Keratinocyte (primary cell): ENCODE measurements around the gene ZSCAN26. TPM values are rescaled to one million over a fixed set of nuclear protein-coding genes. Genes with fewer than 3 reads are reported as not detected.

Source experiments
- DNase-seq: peaks from one replicate; pipeline ENCODE4 v3.0.0-alpha.2; 2011; ENCODE audit warnings: low read depth, missing footprints, low spot score
- FAIRE-seq: peaks from 2 replicates; lab custom pipeline; 2011; peaks lifted over from hg19 to GRCh38; lab: Jason Lieb, UNC
- H2AFZ ChIP-seq: 2 replicates; pipeline ENCODE4 v1.6.0; 2012; ENCODE audit warnings: low read length, control low read depth, inconsistent platforms; ENCODE audit not compliant: control insufficient read depth
- H3K27ac ChIP-seq: 2 replicates; pipeline ENCODE4 v1.5.1; 2011; ENCODE audit warnings: low read length; ENCODE audit not compliant: control insufficient read depth, insufficient read depth
- H3K27me3 ChIP-seq: 3 replicates; pipeline ENCODE4 v1.6.0; 2011; ENCODE audit warnings: low read length; ENCODE audit not compliant: control insufficient read depth, insufficient read depth; ENCODE audit errors: extremely low read depth
- H3K36me3 ChIP-seq, 2 experiments: 2 replicates in 1 of 2; 3 replicates in 1 of 2; pipeline ENCODE4 v1.5.1; 2011; ENCODE audit warnings: low read length in 2 of 2, mild to moderate bottlenecking in 1 of 2; ENCODE audit not compliant: control insufficient read depth in 2 of 2, insufficient read depth in 2 of 2; ENCODE audit errors: extremely low read depth in 1 of 2
- H3K4me1 ChIP-seq: 3 replicates; pipeline ENCODE4 v1.5.1; 2011; ENCODE audit warnings: low read length; ENCODE audit not compliant: control insufficient read depth, insufficient read depth; ENCODE audit errors: extremely low read depth
- H3K4me2 ChIP-seq: 3 replicates; pipeline ENCODE4 v1.6.0; 2011; ENCODE audit warnings: low read depth, low read length; ENCODE audit not compliant: control insufficient read depth, insufficient read depth; ENCODE audit errors: extremely low read depth
- H3K4me3 ChIP-seq, 3 experiments: fragments of 200-600 bp in 1 of 3; sonication (generic) in 1 of 3; 2 replicates in 2 of 3; 3 replicates in 1 of 3; pipeline ENCODE4 v1.5.1; 2011 to 2016; ENCODE audit warnings: low read length in 3 of 3, mild to moderate bottlenecking in 3 of 3, control low read depth in 2 of 3, inconsistent platforms in 1 of 3, low read depth in 1 of 3, mixed read lengths in 1 of 3, mixed run types in 1 of 3, moderate library complexity in 1 of 3; ENCODE audit not compliant: control insufficient read depth in 2 of 3, insufficient read depth in 2 of 3; ENCODE audit errors: extremely low read depth in 1 of 3
- H3K79me2 ChIP-seq: 2 replicates; pipeline ENCODE4 v1.6.0; 2012; ENCODE audit warnings: low read length; ENCODE audit not compliant: control insufficient read depth, insufficient read depth
- H3K9ac ChIP-seq: 3 replicates; pipeline ENCODE4 v1.6.0; 2011; ENCODE audit warnings: low read length; ENCODE audit not compliant: control insufficient read depth, insufficient read depth; ENCODE audit errors: extremely low read depth
- H3K9me1 ChIP-seq: 3 replicates; pipeline ENCODE4 v1.6.0; 2011; ENCODE audit warnings: low read length; ENCODE audit not compliant: control insufficient read depth, insufficient read depth; ENCODE audit errors: extremely low read depth
- H3K9me3 ChIP-seq: 2 replicates; pipeline ENCODE4 v1.5.1; 2012; ENCODE audit warnings: low read depth, low read length; ENCODE audit not compliant: control insufficient read depth
- H4K20me1 ChIP-seq: 3 replicates; pipeline ENCODE4 v1.6.0; 2011; ENCODE audit warnings: low read length; ENCODE audit not compliant: control insufficient read depth, insufficient read depth; ENCODE audit errors: extremely low read depth
- EZH2 ChIP-seq: IDR thresholded peaks from one replicate; pipeline ENCODE4 v1.6.1; 2012; ENCODE audit warnings: inconsistent platforms, mild to moderate bottlenecking, low read length, moderate library complexity
- dilution Hi-C: fragments of 300-500 bp; cut with MboI; formaldehyde crosslinking; loops from one replicate; pipeline ENCODE4 v1.7.0; 2020; ENCODE audit warnings: low sequenced_read_pairs; ENCODE audit not compliant: extremely low pct_ligation_motif_present
- polyA plus RNA-seq, 5 experiments: library from polyadenylated mRNA; depleted of rRNA in 3 of 5; stranded (reverse) in 3 of 5; stranded (forward) in 1 of 5; unstranded in 1 of 5; fragments of >200 nt; gene quantifications; 1 replicate in 1 of 5; 2 replicates in 3 of 5; 3 replicates in 1 of 5; pipeline versions ENCODE4 v1.2.1 to v1.2.3, GENCODE V29; 2011 to 2012; ENCODE audit warnings: missing spikeins in 2 of 5, low read depth in 1 of 5, low replicate concordance in 1 of 5
- TF ChIP-seq, protein P1 (sequence below), 3 experiments: IDR thresholded peaks in 1 of 3; conservative IDR thresholded peaks in 1 of 3; optimal IDR thresholded peaks in 1 of 3; 2 replicates in 2 of 3; 3 replicates in 1 of 3; pipeline versions ENCODE3 to v1.5.1; 2011; ENCODE audit warnings: low read length in 3 of 3, mild to moderate bottlenecking in 3 of 3, moderate library complexity in 2 of 3, control low read depth in 1 of 3, inconsistent platforms in 1 of 3; ENCODE audit not compliant: insufficient read depth in 2 of 3; ENCODE audit errors: extremely low read depth in 1 of 3

The ZSCAN26 gene
- polyA plus RNA-seq, 1 donor (not counting 4 experiments of a cell fraction or from before 2014, with no cell fraction given) = 9.8 TPM

DNA sequence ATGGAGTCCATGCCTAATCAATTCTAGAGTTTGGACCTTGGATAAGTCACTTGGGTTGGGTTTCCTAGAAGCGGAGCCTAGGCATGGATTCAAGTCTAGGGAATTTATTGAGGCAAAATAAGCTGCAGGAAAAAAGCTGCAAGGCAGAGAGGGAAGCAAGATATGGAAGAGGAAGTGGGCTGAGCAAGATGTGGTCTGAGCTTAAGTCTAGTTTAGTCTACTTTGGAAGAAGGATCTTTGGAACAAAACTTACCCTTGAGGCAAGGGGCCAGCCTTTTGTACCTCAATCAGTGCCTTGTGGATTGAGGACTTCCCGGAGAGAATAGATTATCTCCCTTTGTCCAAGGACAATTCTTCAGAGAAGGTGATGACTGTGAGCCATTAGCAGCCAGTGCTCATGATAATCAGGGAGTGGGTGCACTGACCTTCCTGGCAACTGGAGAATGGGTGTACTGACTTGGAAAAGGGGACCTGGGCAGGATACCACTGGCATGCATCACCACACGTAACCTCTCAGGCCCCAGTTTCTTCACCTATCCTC, 31.0 kb upstream of the ZSCAN26 start:
- TF ChIP-seq, protein P1, sequence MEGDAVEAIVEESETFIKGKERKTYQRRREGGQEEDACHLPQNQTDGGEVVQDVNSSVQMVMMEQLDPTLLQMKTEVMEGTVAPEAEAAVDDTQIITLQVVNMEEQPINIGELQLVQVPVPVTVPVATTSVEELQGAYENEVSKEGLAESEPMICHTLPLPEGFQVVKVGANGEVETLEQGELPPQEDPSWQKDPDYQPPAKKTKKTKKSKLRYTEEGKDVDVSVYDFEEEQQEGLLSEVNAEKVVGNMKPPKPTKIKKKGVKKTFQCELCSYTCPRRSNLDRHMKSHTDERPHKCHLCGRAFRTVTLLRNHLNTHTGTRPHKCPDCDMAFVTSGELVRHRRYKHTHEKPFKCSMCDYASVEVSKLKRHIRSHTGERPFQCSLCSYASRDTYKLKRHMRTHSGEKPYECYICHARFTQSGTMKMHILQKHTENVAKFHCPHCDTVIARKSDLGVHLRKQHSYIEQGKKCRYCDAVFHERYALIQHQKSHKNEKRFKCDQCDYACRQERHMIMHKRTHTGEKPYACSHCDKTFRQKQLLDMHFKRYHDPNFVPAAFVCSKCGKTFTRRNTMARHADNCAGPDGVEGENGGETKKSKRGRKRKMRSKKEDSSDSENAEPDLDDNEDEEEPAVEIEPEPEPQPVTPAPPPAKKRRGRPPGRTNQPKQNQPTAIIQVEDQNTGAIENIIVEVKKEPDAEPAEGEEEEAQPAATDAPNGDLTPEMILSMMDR (optimal IDR thresholded peaks at IDR 0.05 in 1 of 3, IDR thresholded peaks at IDR 0.05 in 1 of 3, conservative IDR thresholded peaks at IDR 0.05 in 1 of 3; ENCODE audit: extremely low read depth in 1 of 3, insufficient read depth in 2 of 3, low read length in 3 of 3) = no peak
- no peak for TF ChIP-seq EZH2
- H3K79me2 ChIP-seq = no peaks in the 10 kb centered on the region
- peaks cover 0 to 8% of the 10 kb centered on the region in 2 experiments for H3K36me3 ChIP-seq
- H3K9ac ChIP-seq = no peak overlapping the region
- no peaks in the 10 kb centered on the region for H3K9me1 ChIP-seq
- H3K4me1 ChIP-seq = no peaks in the 10 kb centered on the region
- H2AFZ ChIP-seq = no peak overlapping the region
- H3K27me3 ChIP-seq = no peaks in the 10 kb centered on the region
- FAIRE-seq = no peak
- no peak overlapping the region for H3K4me3 ChIP-seq
- no peak overlapping the region for H3K4me2 ChIP-seq
- DNase-seq = no peak
- H3K9me3 ChIP-seq = no peaks in the 10 kb centered on the region
- dilution Hi-C loops = no loop called here
- H4K20me1 ChIP-seq = no peaks in the 10 kb centered on the region
- no peak overlapping the region for H3K27ac ChIP-seq

DNA sequence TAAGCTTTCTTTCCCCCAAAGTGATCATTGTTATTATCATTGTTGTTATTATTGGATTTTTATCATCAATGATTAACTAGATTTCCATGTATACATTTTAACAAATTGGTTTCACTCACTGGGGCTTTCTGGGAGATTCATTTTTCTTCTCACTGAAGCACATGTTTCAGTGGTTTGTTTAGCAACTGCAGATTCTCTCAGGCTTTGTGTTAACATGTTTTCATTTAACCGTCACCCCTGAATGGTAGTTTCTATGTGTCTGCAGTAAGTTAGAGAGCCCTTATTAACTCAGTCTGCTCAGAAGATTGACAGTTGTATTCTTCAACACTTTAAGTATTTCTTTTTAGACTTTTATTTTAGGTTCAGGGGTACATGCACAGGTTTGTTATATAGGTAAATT, 27.3 kb upstream of the ZSCAN26 start:
- H3K27ac ChIP-seq = no peak overlapping the region
- no peak for FAIRE-seq
- no peak overlapping the region for H3K4me3 ChIP-seq
- no peaks in the 10 kb centered on the region for H3K79me2 ChIP-seq
- no peak for TF ChIP-seq EZH2
- TF ChIP-seq, protein P1 (optimal IDR thresholded peaks at IDR 0.05 in 1 of 3, IDR thresholded peaks at IDR 0.05 in 1 of 3, conservative IDR thresholded peaks at IDR 0.05 in 1 of 3; ENCODE audit: extremely low read depth in 1 of 3, insufficient read depth in 2 of 3, low read length in 3 of 3) = no peak
- H3K9ac ChIP-seq = no peak overlapping the region
- no peak overlapping the region for H2AFZ ChIP-seq
- H3K4me1 ChIP-seq = no peaks in the 10 kb centered on the region
- dilution Hi-C loops = no loop called here
- H4K20me1 ChIP-seq = no peaks in the 10 kb centered on the region
- H3K27me3 ChIP-seq = no peaks in the 10 kb centered on the region
- H3K36me3 ChIP-seq = peaks cover 0 to 3% of the 10 kb centered on the region in 2 experiments
- H3K9me1 ChIP-seq = no peaks in the 10 kb centered on the region
- no peak overlapping the region for H3K4me2 ChIP-seq
- H3K9me3 ChIP-seq = no peaks in the 10 kb centered on the region
- no peak for DNase-seq
